A549 (cell line): Measurements from ENCODE around the gene MID2.
"Not testable (repeated sequence)": the region's sequence is repeated elsewhere in the genome, so short reads cannot be mapped to it uniquely, and the experiment has no call there.

ENCODE experiments used
- CEBPB ChIP-seq, 2 experiments: fragments of >200 bp in 1 of 2; sonication (Bioruptor Twin) in 1 of 2; formaldehyde crosslinking in 1 of 2; IDR thresholded peaks; 2 replicates each; pipeline ENCODE4 v1.6.1; 2012 to 2016
- CTCF ChIP-seq: fragments of >200 bp; sonication (Bioruptor Twin); formaldehyde crosslinking; IDR thresholded peaks from 3 replicates; pipeline ENCODE4 v1.5.1; 2016
- EP300 ChIP-seq, 2 experiments: fragments of >200 bp; sonication (Bioruptor Twin); formaldehyde crosslinking; IDR thresholded peaks; 2 replicates in 1 of 2; 3 replicates in 1 of 2; pipeline ENCODE4 v1.6.1; 2016 to 2017
- MYC ChIP-seq: IDR thresholded peaks from 2 replicates; pipeline ENCODE4 v1.6.1; 2012; ENCODE audit warnings: mild to moderate bottlenecking, inconsistent platforms, low read length, improper control_type of control experiment, borderline replicate concordance
- NR3C1 ChIP-seq: fragments of >200 bp; sonication (Bioruptor Twin); formaldehyde crosslinking; IDR thresholded peaks from 3 replicates; pipeline ENCODE4 v1.6.1; 2017
- REST ChIP-seq: fragments of 200-600 bp; sonication (generic); IDR thresholded peaks from 2 replicates; pipeline ENCODE4 v1.6.1; 2016; ENCODE audit warnings: antibody characterized with exemption, mild to moderate bottlenecking, moderate library complexity
- RFX5 ChIP-seq: fragments of 450-650 bp; IDR thresholded peaks from 2 replicates; pipeline ENCODE4 v1.7.1; 2014; ENCODE audit warnings: antibody characterized with exemption, mild to moderate bottlenecking, moderate library complexity

DNA sequence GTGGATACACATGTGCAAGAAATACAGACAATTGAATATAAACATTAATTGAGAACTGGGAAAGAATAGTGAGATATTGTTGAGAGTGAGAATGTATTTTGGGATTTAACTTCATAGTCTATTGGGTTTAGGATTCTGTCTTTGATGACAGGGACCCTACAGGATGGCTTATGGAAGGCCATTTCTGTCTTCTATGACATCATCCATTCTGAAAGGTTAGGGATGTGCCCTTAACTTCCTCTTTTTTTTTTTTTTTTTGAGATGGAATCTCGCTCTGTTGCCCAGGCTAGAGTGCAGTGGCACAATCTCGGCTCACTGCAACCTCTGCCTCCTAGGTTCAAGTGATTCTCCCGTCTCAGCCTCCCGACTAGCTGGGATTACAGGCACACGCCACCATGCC lies 31.4 kb downstream of the MID2 start:
- TF ChIP-seq RFX5; CTCF; CEBPB (IDR thresholded peaks at IDR 0.05); REST; NR3C1; EP300 (IDR thresholded peaks at IDR 0.05); MYC: not testable (repeated sequence)
